HG02885 (cell line): ENCODE results near the gene CASK.

Experiments
- ATAC-seq: cut with Tn5 transposase; IDR thresholded peaks from one replicate; pipeline ENCODE4 v1.9.1; 2021; ENCODE audit warnings: mild to moderate bottlenecking; ENCODE audit not compliant: unreplicated experiment, poor library complexity

Gene CASK

GRCh38 chrX:41912923-41913322, 10.4 kb downstream of the CASK start:
- no peak for ATAC-seq

- ATAC-seq, result no peak
These were observed 14.3 kb downstream of the CASK start for GRCh38 chrX:41909068-41909467.

GRCh38 chrX:41906515-41907187, 16.7 kb downstream of the CASK start:
- no peak for ATAC-seq

GRCh38 chrX:41903544-41903943, 19.8 kb downstream of the CASK start:
- ATAC-seq, result no peak

- ATAC-seq, result no peak
These were observed 23.0 kb downstream of the CASK start for GRCh38 chrX:41900321-41900720.

GRCh38 chrX:41895826-41896225, 27.5 kb downstream of the CASK start:
- no peak for ATAC-seq

GRCh38 chrX:41890026-41890423, 33.3 kb downstream of the CASK start:
- ATAC-seq, result no peak

GRCh38 chrX:41889317-41890025, 33.9 kb downstream of the CASK start:
- no peak for ATAC-seq

- no peak for ATAC-seq
These were observed 35.7 kb downstream of the CASK start for GRCh38 chrX:41887691-41888090.

- ATAC-seq, result no peak
These were observed 37.6 kb downstream of the CASK start for GRCh38 chrX:41885724-41886123.

- no peak for ATAC-seq
These were observed 42.2 kb downstream of the CASK start for GRCh38 chrX:41881166-41881565.

GRCh38 chrX:41877167-41877566, 46.2 kb downstream of the CASK start:
- ATAC-seq, result no peak

GRCh38 chrX:41875142-41875541, 48.2 kb downstream of the CASK start:
- ATAC-seq, result no peak

- peak; percentile 69 for ATAC-seq
These were observed 52.6 kb downstream of the CASK start for GRCh38 chrX:41870719-41871151.

GRCh38 chrX:41868392-41868977, 54.9 kb downstream of the CASK start:
- no peak for ATAC-seq

- ATAC-seq, result no peak
These were observed 59.8 kb downstream of the CASK start for GRCh38 chrX:41863343-41864203.

GRCh38 chrX:41862562-41863184, 60.7 kb downstream of the CASK start:
- ATAC-seq, result no peak

GRCh38 chrX:41858161-41858775, 65.1 kb downstream of the CASK start:
- ATAC-seq, result no peak

- ATAC-seq, result no peak
These were observed 65.7 kb downstream of the CASK start for GRCh38 chrX:41857670-41858069.

- ATAC-seq, result no peak
These were observed 76.6 kb downstream of the CASK start for GRCh38 chrX:41846714-41847113.
